HS-27A (cell line): ENCODE data around the gene SEMA6A.
"Not testable (repeated sequence)": the region's sequence is repeated elsewhere in the genome, so short reads cannot be mapped to it uniquely, and the experiment has no call there.

ENCODE experiments used
- DNase-seq: peaks from one replicate; pipeline ENCODE4 v3.0.0-alpha.2; 2012; ENCODE audit warnings: low read depth, missing footprints

The SEMA6A gene

DNA sequence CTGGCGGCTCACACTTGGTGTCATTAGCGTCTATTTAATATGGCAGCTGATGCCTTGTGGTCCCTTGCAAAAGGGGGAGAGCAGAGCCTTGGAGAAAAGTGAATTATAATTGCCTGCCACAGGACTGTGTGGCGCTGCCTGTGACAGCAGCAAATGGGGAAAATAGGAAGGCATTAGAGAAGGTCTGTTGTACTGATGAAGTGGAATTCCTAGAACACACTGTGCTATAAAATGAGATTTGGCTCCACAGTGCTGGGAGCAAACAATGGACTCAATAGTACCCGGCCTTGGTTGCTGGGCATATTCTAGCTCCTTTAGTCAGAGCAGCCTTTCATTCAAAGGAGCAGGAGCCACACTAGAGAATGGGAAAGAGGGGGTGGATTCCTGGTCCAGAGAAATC, 21.3 kb downstream of the SEMA6A start:
- DNase-seq, result no peak

DNA sequence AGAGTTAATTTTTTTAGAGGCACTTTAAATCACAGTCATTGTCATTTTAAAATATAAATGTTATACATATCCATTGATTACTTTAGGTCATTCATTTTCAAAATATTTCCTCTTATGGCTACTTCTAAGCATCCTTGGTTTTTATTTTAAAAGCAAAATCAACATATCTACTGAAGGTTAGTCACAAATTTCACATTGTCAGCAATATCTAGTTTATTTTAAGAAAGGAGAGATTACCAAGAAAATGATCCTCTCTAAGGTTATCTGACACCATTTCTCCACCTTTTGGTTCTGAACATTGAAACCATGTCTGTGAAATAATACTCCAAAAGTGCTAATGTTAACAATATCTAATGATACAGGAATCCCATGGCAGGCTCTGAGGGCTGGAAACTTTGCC, 24.5 kb downstream of the SEMA6A start:
- DNase-seq, result no peak

DNA sequence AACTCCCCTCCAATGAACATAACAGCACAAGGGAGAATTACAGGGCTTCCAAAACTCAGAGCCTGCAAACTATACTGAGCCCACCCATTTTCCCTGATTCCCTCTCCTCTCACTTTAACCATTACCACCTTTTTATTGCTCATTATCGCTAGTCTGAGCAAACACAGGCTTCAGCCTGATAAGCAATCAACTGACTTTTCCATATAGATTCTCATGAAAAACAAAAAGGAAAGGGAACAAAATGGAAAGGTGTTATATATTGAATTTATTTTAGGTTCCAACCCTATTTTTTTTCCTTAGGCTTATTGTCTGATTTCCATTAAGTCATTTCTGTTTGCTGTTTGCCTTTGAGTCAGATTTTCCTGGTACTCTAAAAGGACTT, 27.9 kb downstream of the SEMA6A start:
- DNase-seq, result no peak

DNA sequence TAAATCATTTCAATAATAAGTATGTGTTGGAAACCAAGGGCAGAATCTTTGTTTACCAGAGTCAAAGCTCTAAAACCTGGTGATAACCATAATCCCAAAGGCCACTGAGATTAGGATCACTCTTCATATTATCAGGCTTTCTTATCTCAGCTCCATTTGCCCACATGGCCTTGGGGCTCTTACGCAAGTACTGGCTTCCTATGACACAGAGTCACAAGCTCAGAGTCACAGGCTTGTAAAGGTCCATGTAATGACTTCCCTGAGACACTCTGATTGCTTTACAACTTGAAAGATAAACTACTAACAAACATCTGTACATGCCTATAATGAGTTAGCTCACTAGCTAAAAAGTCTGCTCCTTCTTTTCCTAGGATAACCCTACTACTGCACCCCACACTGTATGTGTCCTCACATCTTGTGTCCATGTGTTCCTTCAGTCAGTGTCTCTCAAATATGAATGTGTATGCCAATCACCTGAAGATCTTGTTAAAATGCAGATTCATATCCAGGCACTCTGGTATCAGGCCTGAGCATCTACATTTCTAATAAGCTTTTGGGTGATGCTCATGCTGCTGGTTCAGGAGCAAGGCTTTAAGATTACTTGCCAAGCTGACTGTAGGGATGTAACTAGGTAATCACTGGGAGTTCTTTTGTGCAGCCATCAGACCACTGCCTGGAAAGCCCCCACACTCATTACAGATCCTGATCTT, 28.4 kb downstream of the SEMA6A start:
- DNase-seq, result no peak

DNA sequence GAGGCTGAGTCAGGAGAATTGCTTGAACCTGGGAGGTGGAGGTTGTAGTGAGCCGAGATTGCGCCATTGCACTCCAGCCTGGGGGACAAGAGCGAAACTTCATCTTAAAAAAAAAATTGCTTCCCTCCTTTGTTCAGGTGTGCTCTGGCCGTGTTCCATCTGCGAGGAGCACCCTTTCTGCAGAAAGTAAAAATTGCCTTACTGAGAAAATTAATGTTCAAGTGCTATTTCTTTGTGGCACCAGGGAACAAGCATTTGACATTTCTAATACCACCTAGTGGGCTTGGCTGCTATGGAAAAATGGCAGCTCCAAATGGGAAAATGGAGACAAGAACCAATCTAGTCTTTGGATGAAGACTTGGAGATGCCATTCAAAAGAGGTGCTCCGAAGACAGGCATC, 29.2 kb downstream of the SEMA6A start:
- DNase-seq, result not testable (repeated sequence)

DNA sequence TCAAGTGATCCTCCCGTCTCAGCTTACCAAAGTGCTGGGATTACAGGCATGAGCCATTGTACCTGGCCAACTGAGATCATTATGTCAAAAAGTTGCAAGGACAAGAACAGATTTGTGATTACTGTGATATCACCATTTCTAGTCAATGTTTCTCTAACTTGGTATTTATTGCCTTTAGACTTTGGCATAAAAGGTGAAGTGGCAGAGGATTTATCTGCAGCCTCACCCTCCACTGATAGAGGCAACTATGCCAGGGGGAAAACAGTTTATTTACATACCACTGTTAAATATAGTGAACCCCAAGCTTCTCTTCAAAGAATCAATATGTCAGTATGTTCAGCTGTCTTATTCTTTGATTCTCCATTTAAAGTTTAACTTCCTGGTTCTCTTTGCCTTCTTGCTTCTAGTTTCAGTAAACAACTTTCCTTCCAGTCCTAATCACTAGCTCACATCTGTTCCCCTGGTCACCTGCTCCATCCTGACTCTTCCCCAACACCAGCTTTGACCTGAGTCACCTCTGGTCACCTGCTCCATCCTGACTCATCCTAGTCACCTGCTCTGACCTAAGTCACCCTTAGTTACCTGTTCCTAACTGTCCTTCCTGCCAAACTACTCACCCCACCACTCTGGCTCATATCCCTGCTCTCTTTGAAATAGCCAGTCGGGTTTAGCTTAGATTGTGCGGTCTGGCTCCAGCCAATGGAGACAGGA, 29.9 kb downstream of the SEMA6A start:
- no peak for DNase-seq

DNA sequence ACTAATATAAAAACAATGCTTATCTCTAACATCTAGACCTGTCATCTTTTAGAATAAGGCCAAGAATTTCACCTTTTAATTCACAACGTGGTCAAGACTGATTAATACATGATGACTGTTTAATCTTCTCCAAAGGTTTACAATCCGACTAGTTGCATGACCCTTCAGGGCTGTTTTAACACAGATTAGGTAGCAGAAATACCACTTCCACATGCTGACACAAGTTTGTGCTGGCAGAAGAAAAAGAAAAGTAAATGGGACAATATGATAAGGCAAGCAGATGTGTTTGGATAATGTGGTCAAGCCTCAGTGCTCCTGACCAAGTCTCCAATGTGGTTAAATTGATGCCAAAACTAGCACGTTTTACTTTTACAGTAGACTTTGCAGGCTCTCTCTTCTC, 31.1 kb downstream of the SEMA6A start:
- no peak for DNase-seq

DNA sequence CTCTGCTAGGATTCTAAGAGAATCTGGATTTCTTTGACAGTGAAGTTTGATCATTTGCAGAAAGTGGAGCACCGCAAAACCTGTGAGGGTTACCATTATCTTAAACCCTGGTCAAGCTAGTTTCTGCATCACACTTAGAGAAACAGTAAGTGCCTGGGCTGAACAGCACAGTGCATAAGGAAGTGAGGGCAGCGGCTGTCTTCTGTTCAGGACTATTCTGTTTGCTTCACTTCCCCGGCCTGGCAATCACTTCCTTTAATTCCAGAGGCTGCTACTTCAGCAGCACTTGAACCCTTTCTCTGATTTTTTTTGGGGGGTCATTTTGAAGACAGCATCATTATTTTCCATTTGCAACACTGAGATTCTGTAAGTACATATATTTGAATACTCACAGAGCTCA, 32.0 kb downstream of the SEMA6A start:
- DNase-seq, result no peak

DNA sequence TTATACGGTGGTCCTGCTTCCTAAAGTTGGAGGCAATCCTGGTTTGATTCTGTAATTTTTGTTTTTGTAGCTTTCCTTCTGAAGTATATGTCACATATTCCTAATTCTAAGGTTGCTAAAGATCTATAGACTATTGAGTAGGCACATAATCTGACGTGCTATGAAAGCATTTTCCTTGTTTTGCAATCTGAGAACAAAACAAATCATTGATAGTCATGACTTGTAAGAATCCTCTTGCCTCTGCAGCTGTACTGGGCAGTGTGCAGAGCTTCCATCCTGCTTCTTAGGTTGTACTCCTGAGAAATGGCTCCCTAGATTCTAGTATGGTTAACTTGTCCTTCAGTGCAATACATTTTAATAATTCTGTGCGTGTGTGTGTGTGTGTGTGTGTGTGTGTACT, 35.4 kb downstream of the SEMA6A start:
- DNase-seq, result no peak

DNA sequence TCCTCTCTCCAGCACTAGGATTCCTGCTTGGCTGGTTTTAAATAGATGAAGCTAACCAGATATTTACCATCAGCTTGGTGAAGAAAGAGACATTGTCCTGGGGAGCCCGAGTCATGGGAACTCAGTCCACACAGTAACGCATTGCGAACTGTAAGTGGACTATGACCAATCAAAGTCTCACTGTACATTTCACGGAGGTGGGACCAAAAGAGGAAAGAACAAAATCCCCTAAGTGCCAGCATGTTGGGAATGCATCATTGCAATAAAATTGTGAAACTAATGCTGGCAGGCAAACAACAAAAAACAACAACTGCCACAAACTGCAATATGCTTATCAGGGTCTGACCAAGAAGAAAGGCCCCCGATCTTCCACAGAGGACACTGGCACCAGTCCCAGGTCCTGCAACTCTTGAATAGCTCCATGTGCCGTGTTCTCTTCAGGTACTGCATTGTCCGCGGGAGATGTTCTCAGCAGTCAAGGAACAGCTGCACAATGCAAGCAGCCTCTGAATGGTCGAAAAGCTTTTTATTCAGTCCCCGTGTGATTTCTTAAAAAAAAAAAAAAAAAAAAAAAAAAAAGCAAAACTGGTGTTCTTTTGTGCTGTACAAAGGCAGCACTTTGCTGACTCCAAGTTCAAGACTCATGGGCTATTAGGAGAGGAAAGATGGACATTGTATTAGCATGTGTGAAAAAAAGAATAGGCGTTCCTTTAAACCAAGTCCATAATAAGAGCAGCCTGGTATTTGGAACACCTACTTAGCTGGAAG, 38.1 kb downstream of the SEMA6A start:
- DNase-seq, result no peak

DNA sequence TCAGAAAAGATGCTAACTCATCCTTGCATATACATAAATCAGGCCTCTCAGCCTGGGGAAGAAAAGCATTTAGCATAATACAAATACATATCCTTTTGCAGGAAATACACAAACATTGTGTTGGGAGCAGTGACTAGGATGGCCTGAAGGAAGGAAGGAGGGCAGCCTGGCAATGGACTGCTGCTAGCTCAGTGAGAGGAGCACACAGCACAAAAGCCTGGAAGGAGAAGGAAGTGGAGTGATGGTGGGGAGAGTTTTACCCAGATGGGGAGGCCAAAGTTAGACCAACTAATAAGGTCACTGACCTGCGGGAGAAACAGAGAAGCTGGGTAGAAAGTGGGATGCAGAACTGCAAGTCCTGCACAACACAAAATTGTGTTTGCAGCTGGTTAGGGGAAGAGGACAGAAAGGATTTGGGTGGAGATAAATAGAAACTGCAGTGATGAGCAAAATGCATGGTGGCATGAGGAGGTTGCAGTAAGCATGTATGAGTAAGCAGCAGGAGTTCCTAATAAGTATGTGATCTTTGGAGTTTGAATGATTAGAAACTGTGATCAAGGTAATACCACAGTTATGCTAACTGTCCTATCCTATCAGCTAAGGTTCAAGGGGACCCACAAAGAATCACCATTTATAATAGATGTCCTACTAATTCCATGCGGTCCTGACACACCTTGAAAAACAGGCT, 39.5 kb downstream of the SEMA6A start:
- no peak for DNase-seq

DNA sequence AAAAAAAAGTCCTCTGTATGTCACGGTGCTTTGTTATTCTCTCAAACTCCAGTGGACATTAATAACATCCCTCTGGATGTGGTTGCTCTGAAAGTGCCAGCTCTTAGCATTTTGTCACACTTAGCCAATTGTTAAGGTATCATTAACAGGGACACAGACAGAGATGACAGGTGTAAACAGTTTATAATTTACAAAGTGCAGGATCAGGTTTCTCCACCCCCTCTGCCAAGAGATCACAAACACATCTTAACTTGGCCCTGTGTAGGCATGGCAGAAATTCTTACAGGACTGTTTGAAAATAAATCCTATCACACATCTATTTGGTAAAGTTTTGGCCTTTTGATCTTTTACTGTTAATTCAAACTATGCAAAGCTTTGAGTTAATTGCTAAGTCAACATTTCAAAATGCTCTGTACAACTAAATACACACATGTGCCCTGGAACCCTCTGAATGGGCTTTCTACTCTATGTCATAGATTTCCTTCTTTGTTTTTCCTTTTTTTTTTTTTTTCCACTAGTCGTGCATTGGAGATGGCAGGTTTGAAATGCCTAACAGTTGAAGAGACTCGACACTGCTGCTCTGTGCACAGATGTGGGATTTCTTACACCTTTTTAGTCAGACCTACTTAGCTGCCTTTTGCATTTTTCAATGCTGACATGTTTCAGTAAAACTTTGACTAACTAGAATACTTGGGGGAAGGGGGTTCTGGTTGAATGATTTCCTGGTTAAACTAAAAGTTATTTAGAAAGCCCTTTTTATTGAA, 41.7 kb downstream of the SEMA6A start:
- DNase-seq, result no peak

DNA sequence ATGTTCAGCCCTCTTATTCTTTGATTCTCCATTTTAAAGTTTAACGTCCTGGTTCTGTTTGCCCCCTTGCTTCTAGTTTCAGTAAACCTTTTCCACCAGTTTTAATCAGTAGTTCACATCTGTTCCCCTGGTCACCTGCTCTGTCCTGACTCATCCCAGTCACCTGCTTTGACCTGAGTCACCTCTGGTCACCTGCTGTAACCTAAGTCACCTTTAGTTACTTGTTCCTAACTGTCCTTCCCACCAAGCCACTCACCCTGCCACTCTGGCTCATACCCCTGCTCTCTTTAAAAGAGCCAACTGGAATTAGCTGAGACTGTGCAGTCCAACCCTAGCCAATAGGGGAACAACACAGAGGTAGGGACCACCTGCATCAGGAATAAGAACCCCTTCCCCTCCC, 43.0 kb downstream of the SEMA6A start:
- no peak for DNase-seq

DNA sequence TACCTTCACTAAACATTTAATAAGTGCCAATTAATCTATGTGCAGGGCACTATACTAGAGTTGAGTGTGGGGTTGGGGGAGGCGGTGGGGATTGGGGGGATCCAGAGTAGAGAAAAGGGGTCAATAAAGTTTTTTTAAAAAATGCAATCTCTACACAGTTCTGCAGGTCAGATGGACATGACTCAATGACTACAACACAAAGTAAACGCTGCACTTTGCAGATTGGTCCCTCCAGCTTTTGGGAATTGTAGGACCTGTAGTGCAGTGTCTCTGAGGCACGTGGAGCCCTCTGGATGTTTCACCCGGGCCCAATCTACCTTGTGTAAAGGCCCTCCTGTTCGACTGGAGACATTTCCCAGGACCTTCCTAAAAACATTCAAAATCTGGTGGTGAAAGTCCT, 43.5 kb downstream of the SEMA6A start:
- no peak for DNase-seq

DNA sequence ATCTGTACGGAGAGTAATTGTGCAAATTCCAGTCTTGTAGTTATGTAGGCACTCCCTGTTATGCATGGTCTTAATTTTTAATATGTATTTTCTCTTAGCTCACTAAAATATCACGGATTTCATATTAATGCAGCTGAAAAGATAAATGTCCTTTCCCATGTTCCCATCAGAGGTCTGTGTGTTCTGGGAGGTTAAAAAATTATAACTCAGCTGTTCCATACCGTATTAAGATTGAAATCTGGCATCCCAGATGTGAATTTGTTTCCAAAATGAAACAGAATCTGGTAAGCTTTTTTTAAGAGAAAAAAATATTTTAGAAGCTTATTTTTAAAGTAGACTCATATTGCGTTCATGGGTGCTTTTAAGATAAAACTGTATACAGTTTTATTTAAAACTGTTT, 44.3 kb downstream of the SEMA6A start:
- DNase-seq, result no peak

DNA sequence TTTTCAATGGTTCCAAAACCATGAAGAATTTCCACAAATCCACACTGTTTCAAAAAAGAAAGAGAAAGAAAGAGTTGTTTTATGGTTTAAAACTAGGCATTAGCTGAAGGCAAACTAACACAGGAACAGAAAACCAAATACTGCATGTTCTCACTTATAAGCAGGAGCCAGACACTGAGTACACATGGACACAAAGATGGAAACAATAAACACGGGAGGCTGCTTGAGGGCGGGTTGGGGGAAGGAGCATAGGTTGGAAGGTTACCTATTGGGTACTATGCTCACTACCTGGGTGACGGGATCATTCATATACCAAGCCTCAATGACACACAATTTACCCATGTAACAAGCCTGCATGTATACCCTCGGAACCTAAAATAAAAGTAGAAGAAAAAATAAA, 45.0 kb downstream of the SEMA6A start:
- no peak for DNase-seq

DNA sequence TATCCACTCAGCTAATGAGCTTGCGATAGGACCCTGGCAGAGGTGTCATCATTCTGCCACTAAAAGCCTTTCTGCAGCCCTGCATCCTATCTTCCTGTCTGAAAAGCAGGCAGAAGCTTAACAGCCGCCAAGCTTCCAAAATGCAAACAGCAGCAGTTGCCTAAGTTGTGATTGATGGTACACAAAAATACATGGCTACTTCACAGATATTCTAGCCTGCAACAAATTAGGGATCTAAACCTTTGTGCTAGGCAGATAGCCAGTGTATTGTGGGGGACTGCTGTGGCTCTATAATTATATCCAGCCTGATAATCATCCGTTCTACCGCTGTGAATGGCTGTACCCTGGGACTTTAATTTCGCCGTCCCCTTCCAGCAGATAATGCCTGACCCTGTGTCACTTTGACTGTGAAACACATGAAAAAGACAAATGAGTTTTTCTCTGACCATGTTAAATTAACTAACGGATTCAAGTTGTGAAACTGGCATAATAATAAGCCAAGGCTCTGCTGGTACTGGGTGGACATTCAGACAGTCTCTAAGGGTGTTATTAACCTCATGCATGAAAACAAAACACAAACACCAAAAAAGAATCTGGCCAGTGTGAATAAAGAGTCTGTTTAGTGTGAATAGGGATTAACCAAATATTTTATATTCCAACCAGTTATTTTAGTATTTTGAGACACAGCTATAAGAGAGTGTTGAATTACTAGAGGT, 45.9 kb downstream of the SEMA6A start:
- DNase-seq, result no peak

DNA sequence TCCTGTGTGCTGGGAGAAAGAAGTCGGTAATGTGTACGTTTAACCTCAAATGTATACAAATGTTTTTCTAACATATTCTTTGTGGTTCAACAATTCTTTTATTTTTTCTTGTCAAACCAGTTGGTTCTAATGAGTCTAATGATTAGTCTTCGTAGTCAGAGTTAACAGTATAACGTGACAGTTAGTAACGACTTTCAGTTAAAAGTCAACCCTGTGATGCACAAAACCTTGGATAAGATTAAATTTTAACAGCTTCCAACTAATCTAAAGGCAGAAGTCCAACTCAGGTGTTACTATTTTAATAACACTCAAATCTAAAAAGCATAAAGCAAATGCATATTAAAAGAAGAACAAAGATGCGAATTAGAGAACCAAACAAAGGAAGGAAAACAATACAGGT, 47.0 kb downstream of the SEMA6A start:
- no peak for DNase-seq

DNA sequence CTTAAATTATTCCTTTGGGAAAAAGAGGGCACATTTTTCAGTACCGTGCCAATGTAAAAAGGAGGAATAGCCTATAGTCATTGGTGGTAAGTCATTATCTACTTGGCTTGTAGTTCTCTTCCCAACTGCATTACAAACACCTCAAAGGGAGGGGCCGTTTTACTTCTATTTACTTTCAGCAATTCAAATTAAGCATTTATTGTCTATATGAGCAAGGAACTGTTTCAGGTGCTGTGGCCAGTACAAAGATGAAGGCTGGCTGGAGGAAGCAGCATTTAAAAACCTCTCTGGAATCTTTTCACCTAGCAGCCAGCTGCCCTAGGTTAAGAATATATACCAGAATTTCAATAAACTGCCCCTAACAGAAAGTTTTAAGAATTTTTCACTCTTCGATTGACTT, 48.9 kb downstream of the SEMA6A start:
- DNase-seq, result no peak

DNA sequence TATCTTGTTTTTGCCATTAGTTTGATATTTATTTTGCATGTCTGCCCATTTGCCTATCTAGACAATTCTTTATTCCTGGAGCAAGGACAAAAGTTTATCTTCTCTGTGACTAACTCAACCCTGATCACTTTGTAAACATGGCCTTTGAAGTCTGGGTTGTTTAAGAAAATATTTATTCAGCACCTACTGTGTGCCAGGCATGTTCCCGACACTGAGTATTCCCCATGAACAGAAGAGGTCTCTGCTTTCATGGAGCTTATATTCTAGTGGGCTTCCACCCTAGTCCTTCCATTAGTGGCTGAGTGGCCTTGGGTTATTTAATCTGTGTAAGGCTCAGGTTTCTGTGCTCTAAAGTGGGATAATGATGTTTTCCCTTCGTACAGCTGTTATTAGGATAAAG, 49.7 kb downstream of the SEMA6A start:
- DNase-seq, result no peak
